Endothelial cell of umbilical vein (primary cell): ENCODE measurements around the gene RNASEH2A. TPM values are rescaled to one million over a fixed set of nuclear protein-coding genes. Genes with fewer than 3 reads are reported as not detected.

Source experiments
- BruUV-seq: library from RNA; stranded (reverse); fragments of 400-500 nt; replicated peaks from 2 replicates; lab custom pipeline; 2021; lab: Mats Ljungman, UMichigan
- CTCF ChIA-PET: fragments of 300-600, 350-600 bp; sonication (Branson Sonifier 250); formaldehyde crosslinking; loops from one replicate; lab custom pipeline; 2021; ENCODE audit warnings: antibody characterized with exemption, inconsistent platforms; lab: Charles Lee
- POLR2A ChIA-PET: fragments of 300-600, 350-600 bp; sonication (Branson Sonifier 250); formaldehyde crosslinking; loops from one replicate; lab custom pipeline; 2021; ENCODE audit warnings: antibody characterized with exemption, inconsistent platforms; lab: Charles Lee
- DNase-seq: peaks from one replicate; pipeline ENCODE4 v3.0.0-alpha.2; 2011; ENCODE audit warnings: low read depth, low spot score
- FAIRE-seq: peaks from 2 replicates; lab custom pipeline; 2011; peaks lifted over from hg19 to GRCh38; lab: Jason Lieb, UNC
- H2AFZ ChIP-seq: 2 replicates; pipeline ENCODE4 v1.6.0; 2012; ENCODE audit warnings: low read depth, low read length, control low read depth, inconsistent platforms
- H3K27ac ChIP-seq: 2 replicates; pipeline ENCODE4 v1.5.1; 2011; ENCODE audit warnings: low read depth, mild to moderate bottlenecking, control low read depth, low read length, moderate library complexity; ENCODE audit not compliant: insufficient read depth
- H3K27me3 ChIP-seq, 2 experiments: 2 replicates each; pipeline versions ENCODE4 v1.6.0 to v1.6.1; 2011; ENCODE audit warnings: low read length in 2 of 2, mixed read lengths in 1 of 2; ENCODE audit not compliant: control insufficient read depth in 2 of 2, insufficient read depth in 2 of 2
- H3K36me3 ChIP-seq, 2 experiments: 2 replicates in 1 of 2; 3 replicates in 1 of 2; pipeline ENCODE4 v1.5.1; 2011; ENCODE audit warnings: low read length in 2 of 2, mild to moderate bottlenecking in 1 of 2, moderate library complexity in 1 of 2; ENCODE audit not compliant: control insufficient read depth in 2 of 2, insufficient read depth in 2 of 2; ENCODE audit errors: extremely low read depth in 1 of 2
- H3K4me1 ChIP-seq: 3 replicates; pipeline ENCODE4 v1.5.1; 2011; ENCODE audit warnings: mild to moderate bottlenecking, low read length; ENCODE audit not compliant: control insufficient read depth, insufficient read depth; ENCODE audit errors: extremely low read depth
- H3K4me2 ChIP-seq: 2 replicates; pipeline ENCODE4 v1.6.1; 2011; ENCODE audit warnings: low read length, control low read depth, mixed read lengths; ENCODE audit not compliant: insufficient read depth
- H3K4me3 ChIP-seq, 3 experiments: fragments of 200-600 bp in 1 of 3; sonication (generic), shearing (Covaris generic) in 1 of 3; replicated peaks in 1 of 3; 2 replicates each; pipeline ENCODE4 v1.5.1; 2011 to 2016; ENCODE audit warnings: control low read depth in 3 of 3, low read length in 3 of 3, mild to moderate bottlenecking in 2 of 3, inconsistent platforms in 1 of 3, low read depth in 1 of 3, moderate library complexity in 1 of 3; ENCODE audit not compliant: insufficient read depth in 1 of 3
- H3K79me2 ChIP-seq: 2 replicates; pipeline ENCODE4 v1.6.0; 2012; ENCODE audit warnings: low read length, inconsistent platforms; ENCODE audit not compliant: control insufficient read depth, insufficient read depth
- H3K9ac ChIP-seq: replicated peaks from 2 replicates; pipeline ENCODE3; 2011; ENCODE audit warnings: low read length, control low read depth; ENCODE audit not compliant: insufficient read depth; ENCODE audit errors: extremely low read depth
- H3K9me1 ChIP-seq: replicated peaks from 3 replicates; pipeline ENCODE4 v1.6.0; 2011; ENCODE audit warnings: mild to moderate bottlenecking, low read length; ENCODE audit not compliant: control insufficient read depth, insufficient read depth; ENCODE audit errors: extremely low read depth
- H3K9me3 ChIP-seq: replicated peaks from 2 replicates; pipeline ENCODE4 v1.5.1; 2012; ENCODE audit warnings: low read length, inconsistent platforms; ENCODE audit not compliant: control insufficient read depth, insufficient read depth
- H4K20me1 ChIP-seq: replicated peaks from 2 replicates; pipeline ENCODE3; 2011; ENCODE audit warnings: mild to moderate bottlenecking, low read length; ENCODE audit not compliant: control insufficient read depth, insufficient read depth; ENCODE audit errors: extremely low read depth
- CTCF ChIP-seq, 2 donors: IDR thresholded peaks; 1 replicate in 1 of 2; 2 replicates in 1 of 2; pipeline ENCODE4 v1.5.1; 2011; ENCODE audit warnings: low read length in 2 of 2, mild to moderate bottlenecking in 2 of 2, moderate library complexity in 2 of 2, control low read depth in 1 of 2, inconsistent platforms in 1 of 2, low read depth in 1 of 2; ENCODE audit not compliant: insufficient read depth in 1 of 2; ENCODE audit errors: extremely low read depth in 1 of 2
- EZH2 ChIP-seq: IDR thresholded peaks from 2 replicates; pipeline ENCODE4 v1.6.1; 2012; ENCODE audit warnings: borderline replicate concordance, low read depth, mild to moderate bottlenecking, moderate library complexity, low read length, inconsistent platforms; ENCODE audit not compliant: severe bottlenecking
- FOS ChIP-seq: IDR thresholded peaks from 2 replicates; pipeline ENCODE4 v1.6.1; 2011; ENCODE audit warnings: mild to moderate bottlenecking, low read length, moderate library complexity, borderline replicate concordance; ENCODE audit not compliant: insufficient read depth
- GATA2 ChIP-seq: IDR thresholded peaks from 2 replicates; pipeline ENCODE4 v1.7.0; 2011; ENCODE audit warnings: low read depth, mild to moderate bottlenecking, moderate library complexity, mixed read lengths, low read length; ENCODE audit not compliant: insufficient read length, insufficient read depth
- JUN ChIP-seq: IDR thresholded peaks from 2 replicates; pipeline ENCODE4 v1.6.1; 2011; ENCODE audit warnings: borderline replicate concordance, low read depth; ENCODE audit not compliant: insufficient read length, insufficient read depth
- MAX ChIP-seq: IDR thresholded peaks from 2 replicates; pipeline ENCODE4 v1.6.1; 2011; ENCODE audit not compliant: insufficient read depth, insufficient read length
- MYC ChIP-seq: IDR thresholded peaks from one replicate; pipeline ENCODE4 v1.6.1; 2011; ENCODE audit warnings: mild to moderate bottlenecking, low read depth, low read length
- POLR2A ChIP-seq: IDR thresholded peaks from 2 replicates; pipeline ENCODE4 v1.6.1; 2012; ENCODE audit warnings: low read depth, mild to moderate bottlenecking, control low read depth, low read length
- POLR2AphosphoS5 ChIP-seq: IDR thresholded peaks from 2 replicates; pipeline ENCODE4 v1.6.1; 2012; ENCODE audit warnings: low read depth, mild to moderate bottlenecking, control low read depth, low read length, moderate library complexity; ENCODE audit not compliant: insufficient read depth
- dilution Hi-C: fragments of 300-500 bp; cut with MboI; formaldehyde crosslinking; loops from one replicate; pipeline ENCODE4 v1.15.0; 2019; ENCODE audit warnings: low sequenced_read_pairs; ENCODE audit not compliant: extremely low pct_ligation_motif_present
- intact Hi-C: fragments of 100-400 bp; cut with micrococcal nuclease; formaldehyde crosslinking; loops from one replicate; pipeline ENCODE4 v1.10.0; 2022
- polyA plus RNA-seq, 4 experiments: library from polyadenylated mRNA; depleted of rRNA in 3 of 4; stranded (reverse) in 3 of 4; unstranded in 1 of 4; fragments of >200 nt; gene quantifications; 2 replicates each; pipeline versions ENCODE4 v1.2.1 to v1.2.3, GENCODE V29; 2011 to 2012; ENCODE audit warnings: missing spikeins in 1 of 4
- total RNA-seq: library from RNA; stranded (reverse); gene quantifications from 2 replicates; pipeline ENCODE4 v1.2.3, GENCODE V29; 2021

Gene RNASEH2A
- total and polyA plus RNA-seq, 2 donors (not counting 3 experiments of a cell fraction or from before 2014, with no cell fraction given), result 25.6 to 45.4 TPM

GRCh38 chr19:12770922-12771321 lies 35.5 kb upstream of the RNASEH2A start:
- H3K27me3 ChIP-seq, result no peaks in the 10 kb centered on the region
- H3K27ac ChIP-seq, result no peak overlapping the region
- dilution Hi-C loops, result no loop called here
- no peak overlapping the region for H2AFZ ChIP-seq
- no peak for FAIRE-seq
- BruUV-seq, result no TSS peak
- H3K79me2 ChIP-seq, result no peaks in the 10 kb centered on the region
- DNase-seq, result no peak
- no peak overlapping the region for H3K4me2 ChIP-seq
- no peak for TF ChIP-seq POLR2AphosphoS5
- no peak for TF ChIP-seq EZH2
- no peak for TF ChIP-seq GATA2
- TF ChIP-seq JUN, result no peak
- no peak for TF ChIP-seq MYC
- no peak for TF ChIP-seq FOS
- TF ChIP-seq CTCF (IDR thresholded peaks at IDR 0.05; ENCODE audit: extremely low read depth in 1 of 2, insufficient read depth in 1 of 2, low read depth in 1 of 2, low read length in 2 of 2), result no peak
- no peak for TF ChIP-seq MAX
- TF ChIP-seq POLR2A, result no peak
- POLR2A ChIA-PET, result no interaction called here
- H3K4me1 ChIP-seq, result peaks cover 6% of the 10 kb centered on the region
- intact Hi-C loops, result no loop called here
- H3K9me3 ChIP-seq, result no peaks in the 10 kb centered on the region
- H3K4me3 ChIP-seq, result no peak overlapping the region
- H3K9ac ChIP-seq, result no peak overlapping the region
- H3K36me3 ChIP-seq, result no peaks in the 10 kb centered on the region
- CTCF ChIA-PET, result interaction anchor here (8.9 kb wide), 1 partner anchor 9 kb away, joined by 144 read pairs; no protein-coding TSS in a partner anchor
- no peaks in the 10 kb centered on the region for H3K9me1 ChIP-seq
- no peaks in the 10 kb centered on the region for H4K20me1 ChIP-seq
